PC-9 (cell line): ENCODE data around the gene PAFAH2. TPM values are rescaled to one million over a fixed set of nuclear protein-coding genes. Genes with fewer than 3 reads are reported as not detected.

Experiments
- BruUV-seq: library from RNA; stranded (reverse); fragments of 400-500 nt; replicated peaks from 2 replicates; lab custom pipeline; 2021; lab: Mats Ljungman, UMichigan
- CTCF ChIA-PET: fragments of 300-600 bp; sonication (Branson Sonifier 250); formaldehyde crosslinking; loops from one replicate; lab custom pipeline; 2022; ENCODE audit warnings: antibody characterized with exemption; lab: Charles Lee
- POLR2A ChIA-PET: fragments of 300-600 bp; sonication (Branson Sonifier 250); formaldehyde crosslinking; loops from one replicate; lab custom pipeline; 2022; ENCODE audit warnings: antibody characterized with exemption; ENCODE audit not compliant: unreplicated experiment; lab: Charles Lee
- DNase-seq, 2 experiments: peaks; one replicate each; pipeline versions ENCODE4 v3.0.0 to v3.0.0-alpha.2; 2015 to 2022; ENCODE audit warnings: mixed read lengths in 1 of 2
- H2AFZ ChIP-seq: fragments of 200-600 bp; sonication (generic); 2 replicates; pipeline ENCODE4 v1.8.1; 2017; ENCODE audit warnings: antibody characterized with exemption
- H3F3A ChIP-seq: fragments of 200-600 bp; sonication (generic); 2 replicates; pipeline ENCODE4 v1.8.1; 2017; ENCODE audit warnings: antibody characterized with exemption, mild to moderate bottlenecking, low read depth; ENCODE audit not compliant: insufficient read depth
- H3K27ac ChIP-seq: fragments of 200-600 bp; sonication (generic); 2 replicates; pipeline ENCODE4 v1.6.1; 2016; ENCODE audit warnings: mixed run types
- H3K27me3 ChIP-seq: fragments of 200-600 bp; sonication (generic); 2 replicates; pipeline ENCODE4 v1.6.1; 2016; ENCODE audit warnings: low read depth, mixed run types; ENCODE audit not compliant: insufficient read depth
- H3K36me3 ChIP-seq: fragments of 200-600 bp; sonication (generic); 2 replicates; pipeline ENCODE4 v1.6.1; 2016; ENCODE audit warnings: low read depth, mixed run types
- H3K4me1 ChIP-seq: fragments of 200-600 bp; sonication (generic); replicated peaks from 2 replicates; pipeline ENCODE4 v1.6.1; 2016; ENCODE audit warnings: mixed run types; ENCODE audit not compliant: insufficient read depth
- H3K4me2 ChIP-seq: fragments of 200-600 bp; sonication (generic); 2 replicates; pipeline ENCODE4 v1.6.1; 2017; ENCODE audit warnings: mixed run types
- H3K4me3 ChIP-seq: fragments of 200-600 bp; sonication (generic); 2 replicates; pipeline ENCODE4 v1.6.1; 2016; ENCODE audit warnings: mixed run types
- H3K79me2 ChIP-seq: fragments of 200-600 bp; sonication (generic); 2 replicates; pipeline ENCODE4 v1.6.1; 2017; ENCODE audit warnings: low read depth, mixed run types
- H3K9me2 ChIP-seq: fragments of 200-600 bp; sonication (generic); 2 replicates; pipeline ENCODE4 v1.8.1; 2017; ENCODE audit warnings: mild to moderate bottlenecking; ENCODE audit not compliant: insufficient read depth
- H3K9me3 ChIP-seq: fragments of 200-600 bp; sonication (generic); 2 replicates; pipeline ENCODE4 v1.8.1; 2016; ENCODE audit warnings: low read depth; ENCODE audit not compliant: insufficient read depth
- H4K20me1 ChIP-seq: fragments of 200-600 bp; sonication (generic); 2 replicates; pipeline ENCODE4 v1.8.1; 2017; ENCODE audit not compliant: insufficient read depth
- CTCF ChIP-seq: fragments of 200-600 bp; sonication (generic); conservative IDR thresholded peaks from 2 replicates; pipeline ENCODE4 v1.6.1; 2017; ENCODE audit warnings: mixed run types, antibody characterized with exemption, mild to moderate bottlenecking, moderate library complexity
- EZH2 ChIP-seq: fragments of 200-600 bp; sonication (generic); IDR thresholded peaks from 2 replicates; pipeline ENCODE4 v1.8.0; 2017; ENCODE audit warnings: antibody characterized with exemption, low read depth
- intact Hi-C: fragments of 100-400 bp; cut with micrococcal nuclease; formaldehyde crosslinking; loops from one replicate; pipeline ENCODE4 v1.10.0; 2022; ENCODE audit not compliant: unreplicated experiment
- total RNA-seq: library from RNA; stranded (reverse); gene quantifications from 2 replicates; pipeline ENCODE4 v1.2.3, GENCODE V29; 2021

PAFAH2 gene
- total RNA-seq, 1 experiment from 2014 or later = 13.9 TPM

GRCh38 chr1:25971066-25971810 is 26.6 kb downstream of the PAFAH2 start:
- no TSS peak for BruUV-seq
- no peak for DNase-seq
- TF ChIP-seq EZH2 (no peak), CTCF (no peak)
- no peaks in the 10 kb centered on the region for H3K9me2 ChIP-seq
- no peaks in the 10 kb centered on the region for H3F3A ChIP-seq
- no peaks in the 10 kb centered on the region for H3K4me1 ChIP-seq
- no peak overlapping the region for H3K4me2 ChIP-seq
- H3K9me3 ChIP-seq = no peaks in the 10 kb centered on the region
- no peaks in the 10 kb centered on the region for H3K27me3 ChIP-seq
- no peaks in the 10 kb centered on the region for H3K36me3 ChIP-seq
- ChIA-PET POLR2A (interaction anchor here (0.5 kb wide), 1 partner anchor 74 kb away, joined by 3 read pairs; no protein-coding TSS in a partner anchor), CTCF (no interaction called here)
- no peaks in the 10 kb centered on the region for H3K79me2 ChIP-seq
- intact Hi-C loops = no loop called here
- H3K27ac ChIP-seq = no peak overlapping the region
- no peaks in the 10 kb centered on the region for H4K20me1 ChIP-seq
- no peak overlapping the region for H2AFZ ChIP-seq
- no peak overlapping the region for H3K4me3 ChIP-seq

DNA sequence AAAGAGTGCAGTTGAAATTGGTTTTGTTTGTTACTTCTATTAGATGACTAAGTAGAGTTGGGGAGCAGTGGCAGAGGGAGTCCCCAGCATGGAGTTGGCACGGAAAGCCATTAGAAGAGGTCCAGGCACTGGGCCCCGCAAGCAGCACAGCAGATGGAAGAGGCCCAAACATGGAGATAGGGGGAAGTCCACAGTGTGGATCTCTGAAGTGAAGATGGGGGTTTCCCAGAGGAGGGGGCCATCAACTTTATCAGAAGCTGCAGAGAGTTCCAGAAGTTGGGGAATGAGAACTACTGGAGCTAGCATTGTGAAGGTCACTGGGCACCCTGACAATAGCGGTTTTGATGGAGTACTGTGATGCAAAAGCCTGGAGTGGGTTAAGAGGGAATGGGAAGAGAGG is 30.6 kb downstream of the PAFAH2 start:
- no peak overlapping the region for H3K27ac ChIP-seq
- H4K20me1 ChIP-seq = no peaks in the 10 kb centered on the region
- no peaks in the 10 kb centered on the region for H3K9me3 ChIP-seq
- no peaks in the 10 kb centered on the region for H3K79me2 ChIP-seq
- intact Hi-C loops = no loop called here
- no peaks in the 10 kb centered on the region for H3K36me3 ChIP-seq
- H3F3A ChIP-seq = no peaks in the 10 kb centered on the region
- TF ChIP-seq CTCF = no peak
- TF ChIP-seq EZH2 = no peak
- no peak overlapping the region for H3K4me2 ChIP-seq
- ChIA-PET CTCF (no interaction called here), POLR2A (no interaction called here)
- no peak for DNase-seq
- no TSS peak for BruUV-seq
- H2AFZ ChIP-seq = no peak overlapping the region
- no peaks in the 10 kb centered on the region for H3K9me2 ChIP-seq
- no peaks in the 10 kb centered on the region for H3K4me1 ChIP-seq
- no peaks in the 10 kb centered on the region for H3K27me3 ChIP-seq
- H3K4me3 ChIP-seq = no peak overlapping the region

DNA sequence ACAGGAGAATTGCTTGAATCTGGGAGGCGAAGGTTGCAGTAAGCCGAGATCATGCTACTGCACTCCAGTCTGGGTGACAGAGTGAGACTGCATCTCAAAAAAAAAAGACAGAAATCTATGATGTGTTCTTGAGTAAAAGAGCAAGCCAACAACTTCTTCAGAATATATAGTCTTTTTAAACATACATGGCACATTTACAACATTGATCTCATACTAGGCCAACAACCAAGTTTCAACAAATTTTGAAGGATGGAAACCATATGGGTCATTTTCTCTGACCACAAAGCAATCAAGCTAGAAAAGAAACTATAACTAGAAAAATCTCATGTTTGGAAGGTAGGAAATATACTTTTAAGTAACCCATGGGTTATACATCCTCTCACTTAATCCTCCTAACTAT is 38.3 kb downstream of the PAFAH2 start:
- TF ChIP-seq CTCF = no peak
- TF ChIP-seq EZH2 = no peak
- POLR2A ChIA-PET = no interaction called here
- Histone ChIP-seq H3K36me3 (no peaks in the 10 kb centered on the region), H3K4me3 (no peak overlapping the region), H3K27ac (no peak overlapping the region), H2AFZ (no peak overlapping the region), H3K4me2 (no peak overlapping the region), H3K27me3 (no peaks in the 10 kb centered on the region), H3K79me2 (no peaks in the 10 kb centered on the region), H3F3A (no peaks in the 10 kb centered on the region), H3K4me1 (no peaks in the 10 kb centered on the region), H4K20me1 (no peaks in the 10 kb centered on the region), H3K9me3 (no peaks in the 10 kb centered on the region), H3K9me2 (no peaks in the 10 kb centered on the region)
- DNase-seq = no peak
- no TSS peak for BruUV-seq
- CTCF ChIA-PET = no interaction called here
- intact Hi-C loops = no loop called here
